HUES64 (cell line): Measurements from ENCODE around the gene TMEM225. TPM values are rescaled to one million over a fixed set of nuclear protein-coding genes. Genes with fewer than 3 reads are reported as not detected.
"Not testable (repeated sequence)": the region's sequence is repeated elsewhere in the genome, so short reads cannot be mapped to it uniquely, and the experiment has no call there.

ENCODE experiments used
- H3K27ac ChIP-seq: 2 replicates; pipeline ENCODE4 v1.7.0; 2013; ENCODE audit warnings: low read depth, low read length, inconsistent platforms
- H3K27me3 ChIP-seq: 2 replicates; pipeline ENCODE4 v1.6.1; 2013; ENCODE audit warnings: mild to moderate bottlenecking, low read length; ENCODE audit not compliant: insufficient read depth
- H3K36me3 ChIP-seq: 2 replicates; pipeline ENCODE4 v1.6.1; 2013; ENCODE audit warnings: mild to moderate bottlenecking, low read length; ENCODE audit not compliant: insufficient read depth
- H3K4me1 ChIP-seq: 2 replicates; pipeline ENCODE4 v1.6.1; 2013; ENCODE audit warnings: mild to moderate bottlenecking, low read length, moderate library complexity; ENCODE audit not compliant: insufficient read depth
- H3K4me3 ChIP-seq: 2 replicates; pipeline ENCODE4 v1.5.1; 2013; ENCODE audit warnings: mild to moderate bottlenecking, low read length, moderate library complexity
- H3K9ac ChIP-seq: 2 replicates; pipeline ENCODE4 v1.6.1; 2013; ENCODE audit warnings: mild to moderate bottlenecking, low read depth, low read length
- H3K9me3 ChIP-seq: 2 replicates; pipeline ENCODE4 v1.6.1; 2013; ENCODE audit warnings: low read depth, low read length; ENCODE audit not compliant: insufficient read depth
- WGBS: fragments of 150-250, 120-280 bp; methylation state at CpG from one replicate; pipeline ENCODE4 v1.1.7; 2013; ENCODE audit warnings: missing lambda C conversion rate; 5-methylcytosine and 5-hydroxymethylcytosine counted together
- polyA plus RNA-seq, 2 experiments: library from polyadenylated mRNA; stranded (reverse); fragments of 50-300 nt; gene quantifications; one replicate each; pipeline ENCODE4 v1.2.3, GENCODE V29; 2013

TMEM225 gene, protein sequence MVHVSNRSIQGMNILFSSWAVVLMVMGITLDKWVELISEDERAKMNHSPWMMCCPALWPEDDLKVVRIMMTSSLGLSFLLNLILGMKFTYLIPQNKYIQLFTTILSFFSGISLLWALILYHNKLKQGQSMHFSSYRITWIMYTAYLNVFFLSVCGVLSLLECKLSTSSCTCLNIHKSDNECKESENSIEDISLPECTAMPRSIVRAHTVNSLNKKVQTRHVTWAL
- polyA plus RNA-seq (2013, experiment 1 of 2), result not detected
- polyA plus RNA-seq (2013, experiment 2 of 2), result not detected

DNA sequence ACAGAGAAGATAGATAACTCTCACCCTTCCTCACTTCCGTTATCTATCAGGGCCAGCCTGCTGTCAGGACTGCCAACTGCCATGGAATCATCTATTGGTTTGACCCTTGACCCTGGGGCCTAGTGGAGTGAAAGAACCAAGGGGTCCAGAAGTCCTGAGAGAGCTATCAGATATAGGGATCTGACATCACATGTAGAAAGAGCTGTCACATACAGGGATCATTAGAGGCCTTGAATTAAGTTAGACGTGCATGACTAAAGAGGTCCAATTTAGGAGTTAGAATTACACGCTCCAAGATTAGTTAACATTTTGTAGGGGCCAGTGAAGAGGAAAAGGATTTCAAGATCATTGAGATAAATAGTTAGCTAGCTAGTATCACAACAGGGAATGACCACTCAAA lies at the start of gene TMEM225:
TMEM225 (minus strand) TSS at position 101 of the 400 bp plus-strand sequence. CDS start 245 bp downstream, outside the sequence.
- Histone ChIP-seq H3K9ac (no peak within 1 kb of the TSS), H3K27ac (no peak within 1 kb of the TSS), H3K4me3 (no peak within 1 kb of the TSS), H3K36me3 (no peaks in the 10 kb centered on the region), H3K9me3 (no peaks in the 10 kb centered on the region), H3K27me3 (no peaks in the 10 kb centered on the region), H3K4me1 (no peaks in the 10 kb centered on the region)
- WGBS, result 98% methylated on average over 3 of the region's 3 CpGs

DNA sequence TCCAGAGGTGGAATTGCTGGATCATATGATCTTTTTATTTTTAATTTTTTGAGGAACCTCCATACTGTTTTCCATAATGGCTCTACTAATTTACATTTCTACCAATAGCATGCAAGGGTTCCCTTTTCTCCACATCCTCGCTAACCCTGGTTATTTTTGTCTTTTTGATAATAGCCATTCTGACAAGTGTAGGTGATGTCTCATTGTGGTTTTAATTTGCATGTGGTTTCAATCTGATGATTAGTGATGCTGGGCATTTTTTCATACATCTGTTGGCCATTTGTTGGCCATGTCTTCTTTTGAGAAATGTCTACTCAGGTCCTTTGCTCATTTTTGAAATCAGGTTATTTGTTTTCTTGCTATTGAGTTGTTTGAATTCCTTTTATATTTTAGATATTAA lies 38.6 kb upstream of the TMEM225 start:
- Histone ChIP-seq H3K36me3 (no peaks in the 10 kb centered on the region), H3K27me3 (no peaks in the 10 kb centered on the region), H3K27ac (no peak overlapping the region), H3K4me1 (no peaks in the 10 kb centered on the region), H3K9ac (no peak overlapping the region), H3K9me3 (no peaks in the 10 kb centered on the region), H3K4me3 (no peak overlapping the region)
- WGBS, result 100% methylated on average over 1 of the region's 1 CpG

DNA sequence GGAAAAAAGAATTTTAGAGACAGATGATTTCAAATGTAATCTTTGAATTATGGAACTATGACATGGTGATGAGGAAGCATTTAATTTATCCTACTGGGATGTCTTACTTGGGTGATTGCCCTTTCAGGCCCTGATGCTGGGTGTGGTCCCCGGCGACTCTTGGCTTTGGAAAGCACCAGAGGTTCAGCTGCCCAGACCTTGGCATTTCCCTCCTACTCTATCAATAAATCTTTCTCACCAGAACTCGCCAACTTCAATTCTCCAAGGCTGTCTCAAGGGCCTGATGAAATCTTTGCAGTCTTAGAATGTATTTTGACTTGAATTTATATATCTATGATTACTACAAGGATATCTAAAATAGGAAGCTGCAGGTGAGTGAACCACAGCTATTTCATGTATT lies 35.5 kb upstream of the TMEM225 start:
- H3K9ac ChIP-seq, result no peak overlapping the region
- WGBS, result 89% methylated on average over 3 of the region's 3 CpGs

DNA sequence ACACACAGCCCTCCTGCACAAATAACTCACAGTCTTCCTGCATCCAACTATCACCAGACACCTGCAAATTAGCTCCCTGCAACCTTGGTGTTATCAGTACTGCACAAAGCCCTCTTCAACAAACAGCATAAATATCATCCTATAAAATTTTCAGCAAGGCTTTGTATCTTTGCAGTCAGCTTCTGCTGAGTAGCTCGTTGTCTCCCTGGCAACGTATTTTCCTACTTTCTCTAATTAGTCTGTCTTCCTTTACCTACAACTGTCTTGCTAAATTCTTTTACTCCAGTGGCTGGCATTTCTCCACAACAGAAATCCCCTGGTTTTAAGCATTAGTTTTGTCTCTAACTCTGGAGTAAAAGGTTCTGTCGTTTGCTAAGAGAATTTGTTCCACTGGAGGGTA lies 20.4 kb upstream of the TMEM225 start:
- no peak overlapping the region for H3K27ac ChIP-seq
- no peaks in the 10 kb centered on the region for H3K9me3 ChIP-seq
- H3K36me3 ChIP-seq, result no peaks in the 10 kb centered on the region
- H3K27me3 ChIP-seq, result no peaks in the 10 kb centered on the region
- peaks cover 7% of the 10 kb centered on the region; the same call in 1 of the 2 replicates for H3K4me1 ChIP-seq
- no peak overlapping the region for H3K9ac ChIP-seq
- no peak overlapping the region for H3K4me3 ChIP-seq
- 84% methylated on average over 3 of the region's 3 CpGs for WGBS

More for the DNA sequence above, 35.5 kb upstream of the TMEM225 start:
- H3K36me3 ChIP-seq, result no peaks in the 10 kb centered on the region
- no peaks in the 10 kb centered on the region for H3K9me3 ChIP-seq
- no peak overlapping the region for H3K27ac ChIP-seq
- no peak overlapping the region for H3K4me3 ChIP-seq
- H3K4me1 ChIP-seq, result no peaks in the 10 kb centered on the region
- no peaks in the 10 kb centered on the region for H3K27me3 ChIP-seq

DNA sequence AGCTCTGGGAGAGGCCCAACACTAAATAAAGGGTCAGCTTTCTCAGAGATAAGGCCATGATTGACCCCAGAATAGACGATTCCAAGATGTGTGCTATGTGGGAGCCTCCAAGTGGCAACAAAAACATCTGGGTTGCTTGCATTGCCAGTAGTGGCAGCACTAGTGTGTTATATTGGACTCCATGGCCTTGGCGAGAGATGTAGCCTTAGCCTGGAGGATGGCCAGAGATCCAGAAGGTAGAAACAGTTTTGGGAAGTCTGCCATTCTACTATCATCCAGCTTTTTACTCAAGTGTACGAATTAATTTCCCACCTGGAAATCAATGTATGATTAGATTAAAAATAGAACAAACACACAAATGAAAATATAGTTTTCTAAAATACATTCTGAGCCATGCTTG lies 19.5 kb upstream of the TMEM225 start:
- Histone ChIP-seq H3K27me3 (no peaks in the 10 kb centered on the region), H3K36me3 (no peaks in the 10 kb centered on the region), H3K27ac (no peak overlapping the region), H3K9me3 (no peaks in the 10 kb centered on the region), H3K4me1 (peaks cover 7% of the 10 kb centered on the region; the same call in 1 of the 2 replicates), H3K4me3 (no peak overlapping the region), H3K9ac (no peak overlapping the region)
- WGBS, result 93% methylated on average over 2 of the region's 3 CpGs

DNA sequence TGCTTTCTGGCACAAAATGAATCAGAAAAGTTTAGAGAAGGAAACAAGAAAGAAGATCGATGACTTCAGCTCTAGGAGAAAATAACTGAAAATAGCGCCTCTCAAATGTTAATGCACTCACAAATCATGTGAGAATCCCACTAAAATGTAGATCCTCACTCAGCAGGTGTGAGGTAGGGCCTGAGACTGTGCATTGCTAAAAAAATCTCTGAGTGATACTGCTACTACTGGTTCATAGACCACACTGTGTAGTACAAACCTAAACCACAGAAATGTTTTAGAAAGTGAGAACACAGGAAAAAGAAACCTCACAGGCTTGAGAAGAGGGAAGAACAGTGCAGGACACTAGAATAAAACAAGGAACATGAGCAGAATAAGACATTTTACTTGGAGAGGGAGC lies 18.5 kb upstream of the TMEM225 start:
- H3K4me1 ChIP-seq, result peaks cover 7% of the 10 kb centered on the region; the same call in 1 of the 2 replicates
- no peak overlapping the region for H3K9ac ChIP-seq
- no peaks in the 10 kb centered on the region for H3K27me3 ChIP-seq
- H3K4me3 ChIP-seq, result no peak overlapping the region
- H3K27ac ChIP-seq, result no peak overlapping the region
- WGBS, result 82% methylated on average over 2 of the region's 2 CpGs
- no peaks in the 10 kb centered on the region for H3K36me3 ChIP-seq
- no peaks in the 10 kb centered on the region for H3K9me3 ChIP-seq

DNA sequence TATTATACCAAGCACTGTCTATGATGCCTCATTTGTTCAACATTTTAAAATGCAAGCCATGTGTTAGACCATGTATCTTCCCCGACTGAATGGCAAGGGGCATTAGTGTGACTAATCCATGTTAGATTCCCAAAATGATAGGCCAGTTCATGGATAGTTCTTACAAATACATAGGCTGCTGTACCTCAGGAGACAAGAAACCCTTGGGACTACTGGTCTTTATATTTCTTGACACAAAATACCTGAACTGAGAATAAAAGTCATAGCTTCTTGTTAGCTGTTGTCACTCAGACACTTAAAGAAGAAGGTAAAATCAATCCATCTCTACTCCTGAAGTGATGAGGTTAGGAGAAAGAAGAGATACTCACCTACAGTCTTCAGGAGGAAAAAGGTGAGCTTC lies 16.4 kb upstream of the TMEM225 start, which contains the start of gene OR8D4:
OR8D4 (plus strand) TSS at position 301 of the 400 bp plus-strand sequence. CDS start 4,265 bp downstream, outside the sequence.
- Histone ChIP-seq H3K36me3 (no peaks in the 10 kb centered on the region), H3K27me3 (no peaks in the 10 kb centered on the region), H3K4me1 (peaks cover 7% of the 10 kb centered on the region; the same call in 1 of the 2 replicates), H3K9me3 (no peaks in the 10 kb centered on the region), H3K27ac (no peak within 1 kb of the TSS), H3K4me3 (no peak within 1 kb of the TSS), H3K9ac (no peak within 1 kb of the TSS)
- WGBS, result 89% methylated on average over 1 of the region's 1 CpG

DNA sequence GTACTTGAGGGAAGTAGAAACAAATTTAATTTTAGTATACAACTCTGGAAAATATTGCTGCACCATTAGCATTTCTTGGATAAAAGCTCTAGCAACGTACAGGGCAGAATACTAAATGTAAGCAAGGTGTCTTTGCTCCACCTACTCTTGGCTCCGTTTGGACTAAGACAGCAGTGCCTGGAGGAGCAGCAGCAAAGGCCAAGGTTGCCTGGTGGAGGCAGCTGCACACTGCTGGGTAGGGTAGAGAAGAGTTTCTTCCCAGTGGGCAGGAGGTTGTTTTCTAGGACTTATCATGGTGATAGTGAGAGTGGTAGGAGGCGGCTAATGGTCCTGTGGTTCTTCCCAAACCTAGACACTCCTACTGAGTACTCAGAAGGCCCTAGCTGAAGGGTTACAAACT lies 14.3 kb upstream of the TMEM225 start:
- no peak overlapping the region for H3K27ac ChIP-seq
- H3K9ac ChIP-seq, result no peak overlapping the region
- H3K27me3 ChIP-seq, result no peaks in the 10 kb centered on the region
- WGBS, result 89% methylated on average over 2 of the region's 3 CpGs
- H3K9me3 ChIP-seq, result no peaks in the 10 kb centered on the region
- H3K4me1 ChIP-seq, result peaks cover 7% of the 10 kb centered on the region; the same call in 1 of the 2 replicates
- no peak overlapping the region for H3K4me3 ChIP-seq
- H3K36me3 ChIP-seq, result no peaks in the 10 kb centered on the region

DNA sequence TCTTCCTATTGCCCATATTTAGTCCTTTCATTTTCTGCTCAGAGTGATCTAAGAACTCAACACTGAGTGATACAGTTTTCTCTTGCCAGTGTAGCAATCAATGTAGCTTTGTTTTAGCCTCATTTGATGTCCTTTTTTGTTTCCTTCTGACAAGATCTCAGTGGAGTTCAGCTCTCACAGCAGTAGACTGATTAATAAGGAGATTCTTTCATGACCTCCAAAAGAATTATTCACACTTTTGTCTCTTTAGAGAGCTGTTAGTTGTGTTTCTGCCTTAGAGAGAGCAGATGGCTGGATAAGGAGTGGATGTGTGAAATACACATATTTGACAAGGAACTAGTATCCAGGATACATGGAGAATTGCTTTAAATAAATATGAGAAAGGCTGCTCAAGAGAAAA lies 6.6 kb upstream of the TMEM225 start:
- no peaks in the 10 kb centered on the region for H3K36me3 ChIP-seq
- no peaks in the 10 kb centered on the region; the same call in 1 of the 2 replicates for H3K4me1 ChIP-seq
- H3K27ac ChIP-seq, result no peak overlapping the region
- no peak overlapping the region for H3K9ac ChIP-seq
- no peaks in the 10 kb centered on the region for H3K27me3 ChIP-seq
- no peak overlapping the region for H3K4me3 ChIP-seq
- H3K9me3 ChIP-seq, result no peaks in the 10 kb centered on the region

DNA sequence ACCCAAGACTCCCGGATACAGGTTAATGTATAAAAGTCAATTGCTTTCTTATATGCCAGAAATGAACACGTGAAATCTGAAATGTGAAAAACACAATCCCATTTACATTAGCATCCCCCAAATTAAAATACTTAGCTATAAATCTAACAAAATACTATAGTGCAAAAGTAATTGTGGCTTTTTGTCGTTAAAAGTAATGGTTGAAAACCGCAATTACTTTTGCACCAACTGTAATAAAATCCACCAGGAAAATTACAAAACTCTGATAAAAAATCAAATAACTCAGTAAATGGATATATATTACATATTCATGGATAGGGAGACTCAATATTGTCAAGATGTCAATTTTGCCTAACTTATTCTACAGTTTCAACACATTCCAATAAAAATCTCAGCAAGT lies 4.6 kb downstream of the TMEM225 start:
- Histone ChIP-seq H3K9me3 (no peaks in the 10 kb centered on the region), H3K4me1 (no peaks in the 10 kb centered on the region), H3K4me3 (no peak overlapping the region), H3K36me3 (no peaks in the 10 kb centered on the region), H3K27ac (no peak overlapping the region), H3K27me3 (no peaks in the 10 kb centered on the region), H3K9ac (no peak overlapping the region)
- WGBS, result 95% methylated on average over 3 of the region's 4 CpGs

DNA sequence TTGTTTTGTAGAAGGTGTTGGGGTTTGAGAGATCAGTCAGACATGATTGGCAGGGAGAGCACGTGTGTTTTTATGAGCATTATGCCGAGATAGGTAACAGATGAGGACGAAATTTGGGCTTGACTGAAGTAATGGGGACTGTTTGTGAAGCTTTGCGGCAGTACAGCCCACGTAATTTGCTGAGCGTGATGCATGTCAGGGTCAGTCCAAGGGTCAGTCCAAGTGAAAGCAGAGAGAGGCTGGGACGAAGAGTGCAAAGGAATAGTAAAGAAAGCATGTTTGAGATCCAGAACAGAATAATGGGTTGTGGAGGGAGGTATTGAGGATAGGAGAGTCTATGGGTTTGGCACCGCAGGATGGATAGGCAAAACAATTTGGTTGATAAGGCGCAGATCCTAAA lies 17.7 kb downstream of the TMEM225 start:
- not testable (repeated sequence) for H3K27ac ChIP-seq, H3K36me3 ChIP-seq, H3K9ac ChIP-seq, H3K4me3 ChIP-seq, H3K27me3 ChIP-seq
- Histone ChIP-seq H3K4me1 (peaks cover 13% of the 10 kb centered on the region), H3K9me3 (peaks cover 17% of the 10 kb centered on the region)
- WGBS, result 93% methylated on average over 9 of the region's 9 CpGs

DNA sequence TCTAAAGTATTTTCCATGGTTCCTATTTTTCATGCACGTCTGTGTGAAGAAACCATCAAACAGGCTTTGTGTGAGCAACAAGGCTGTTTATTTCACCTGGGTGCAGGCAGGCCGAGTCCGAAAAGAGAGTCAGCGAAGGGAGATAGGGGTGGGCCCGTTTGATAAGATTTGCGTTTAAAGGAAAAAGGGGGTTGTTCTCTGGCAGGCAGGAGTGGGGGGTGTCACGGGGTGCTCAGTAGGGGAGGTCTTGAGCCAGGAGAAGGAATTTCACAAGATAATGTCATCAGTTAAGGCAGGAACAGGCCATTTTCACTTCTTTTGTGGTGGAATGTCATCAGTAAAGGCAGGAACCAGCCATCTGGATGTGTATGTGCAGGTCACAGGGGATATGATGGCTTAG lies 20.2 kb downstream of the TMEM225 start:
- not testable (repeated sequence) for H3K27ac ChIP-seq, H3K9me3 ChIP-seq, H3K36me3 ChIP-seq, H3K27me3 ChIP-seq, H3K4me3 ChIP-seq, H3K9ac ChIP-seq
- peaks cover 18% of the 10 kb centered on the region for H3K4me1 ChIP-seq
- WGBS, result 18% methylated on average over 7 of the region's 7 CpGs
